Measurements from ENCODE around the gene PPP4R4. TPM values are rescaled to one million over a fixed set of nuclear protein-coding genes. Genes with fewer than 3 reads are reported as not detected.
"Not testable (repeated sequence)": the region's sequence is repeated elsewhere in the genome, so short reads cannot be mapped to it uniquely, and the experiment has no call there.

PPP4R4 gene
- total RNA-seq, 1 donor, result under 0.01 TPM

DNA sequence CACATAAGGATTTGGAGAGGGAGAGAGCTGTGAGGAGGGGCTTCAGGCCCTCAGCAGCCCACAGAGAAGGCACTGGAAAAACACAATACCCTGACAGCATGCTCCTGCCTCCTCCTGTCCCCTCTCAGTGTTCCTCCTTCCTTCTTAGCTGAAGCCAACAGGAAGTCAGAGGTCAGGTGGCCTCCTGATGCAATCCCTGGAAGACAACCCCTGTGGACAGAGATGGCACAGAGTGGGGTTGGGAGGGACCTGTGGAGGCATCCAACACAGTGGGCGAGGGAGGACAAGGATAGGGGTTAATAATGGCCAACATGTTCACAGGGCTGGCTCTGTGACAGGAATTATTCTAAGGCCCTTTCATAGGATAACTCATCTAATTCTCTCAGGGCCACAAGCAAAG is 29.4 kb upstream of the PPP4R4 start:
- Histone ChIP-seq H4K20me1 (ENCODE audit: insufficient read depth, low read length) (no peaks in the 10 kb centered on the region), H3K4me1 (ENCODE audit: insufficient read depth, low read length) (no peaks in the 10 kb centered on the region), H3K79me2 (ENCODE audit: insufficient read depth, low read length) (no peaks in the 10 kb centered on the region), H3K27ac (ENCODE audit: low read depth, low read length) (no peak overlapping the region), H3K4me3 (ENCODE audit: insufficient read depth, low read length) (no peak overlapping the region), H3K36me3 (ENCODE audit: insufficient read depth, low read length) (no peaks in the 10 kb centered on the region), H3K9me3 (ENCODE audit: low read depth, low read length) (no peaks in the 10 kb centered on the region), H3K4me2 (ENCODE audit: insufficient read depth, low read length) (no peak overlapping the region), H2AFZ (ENCODE audit: low read length) (no peak overlapping the region), H3K27me3 (ENCODE audit: insufficient read depth, low read length) (no peaks in the 10 kb centered on the region)
- TF ChIP-seq, protein P1, sequence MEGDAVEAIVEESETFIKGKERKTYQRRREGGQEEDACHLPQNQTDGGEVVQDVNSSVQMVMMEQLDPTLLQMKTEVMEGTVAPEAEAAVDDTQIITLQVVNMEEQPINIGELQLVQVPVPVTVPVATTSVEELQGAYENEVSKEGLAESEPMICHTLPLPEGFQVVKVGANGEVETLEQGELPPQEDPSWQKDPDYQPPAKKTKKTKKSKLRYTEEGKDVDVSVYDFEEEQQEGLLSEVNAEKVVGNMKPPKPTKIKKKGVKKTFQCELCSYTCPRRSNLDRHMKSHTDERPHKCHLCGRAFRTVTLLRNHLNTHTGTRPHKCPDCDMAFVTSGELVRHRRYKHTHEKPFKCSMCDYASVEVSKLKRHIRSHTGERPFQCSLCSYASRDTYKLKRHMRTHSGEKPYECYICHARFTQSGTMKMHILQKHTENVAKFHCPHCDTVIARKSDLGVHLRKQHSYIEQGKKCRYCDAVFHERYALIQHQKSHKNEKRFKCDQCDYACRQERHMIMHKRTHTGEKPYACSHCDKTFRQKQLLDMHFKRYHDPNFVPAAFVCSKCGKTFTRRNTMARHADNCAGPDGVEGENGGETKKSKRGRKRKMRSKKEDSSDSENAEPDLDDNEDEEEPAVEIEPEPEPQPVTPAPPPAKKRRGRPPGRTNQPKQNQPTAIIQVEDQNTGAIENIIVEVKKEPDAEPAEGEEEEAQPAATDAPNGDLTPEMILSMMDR (IDR thresholded peaks at IDR 0.05; ENCODE audit: extremely low read depth, low read depth, low read length), result no peak
- DNase-seq (ENCODE audit: insufficient read length, low spot score, missing footprints), result no peak

DNA sequence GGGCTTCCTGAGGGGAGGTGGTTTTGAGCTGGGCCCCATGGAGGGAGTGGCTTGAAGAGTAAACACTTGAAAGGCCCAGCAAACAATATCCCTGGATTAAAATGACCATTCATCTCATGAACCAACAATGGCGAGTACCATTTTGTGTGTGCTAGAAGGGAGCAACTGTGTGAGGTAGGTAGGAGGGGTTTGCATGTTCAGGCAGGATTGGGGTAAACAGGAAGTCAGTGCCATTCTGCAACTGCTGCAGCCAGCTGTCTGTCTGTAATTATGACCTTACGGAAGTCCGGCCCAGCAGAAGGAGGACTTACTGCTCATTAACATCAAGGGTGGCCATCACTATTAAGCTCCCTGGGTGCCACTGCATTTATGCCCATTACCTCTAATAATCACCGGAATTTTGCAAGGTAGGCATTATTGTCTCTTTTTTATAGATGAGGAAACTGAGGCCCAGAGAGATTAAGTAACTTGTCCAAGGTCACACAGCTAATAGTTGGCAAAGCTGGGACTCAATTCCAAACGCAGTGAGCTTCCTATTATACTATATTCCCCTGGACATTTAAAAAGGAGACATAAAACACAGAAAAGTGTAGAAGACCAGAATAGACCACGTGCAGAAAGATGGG is 28.1 kb upstream of the PPP4R4 start:
- H3K4me3 ChIP-seq (ENCODE audit: insufficient read depth, low read length), result no peak overlapping the region
- H3K27ac ChIP-seq (ENCODE audit: low read depth, low read length), result no peak overlapping the region
- no peaks in the 10 kb centered on the region for H3K79me2 ChIP-seq (ENCODE audit: insufficient read depth, low read length)
- TF ChIP-seq, protein P1 (IDR thresholded peaks at IDR 0.05; ENCODE audit: extremely low read depth, low read depth, low read length), result no peak
- H3K27me3 ChIP-seq (ENCODE audit: insufficient read depth, low read length), result no peaks in the 10 kb centered on the region
- H3K4me2 ChIP-seq (ENCODE audit: insufficient read depth, low read length), result no peak overlapping the region
- no peaks in the 10 kb centered on the region for H3K4me1 ChIP-seq (ENCODE audit: insufficient read depth, low read length)
- H2AFZ ChIP-seq (ENCODE audit: low read length), result no peak overlapping the region
- H3K36me3 ChIP-seq (ENCODE audit: insufficient read depth, low read length), result no peaks in the 10 kb centered on the region
- no peaks in the 10 kb centered on the region for H3K9me3 ChIP-seq (ENCODE audit: low read depth, low read length)
- no peak for DNase-seq (ENCODE audit: insufficient read length, low spot score, missing footprints)
- H4K20me1 ChIP-seq (ENCODE audit: insufficient read depth, low read length), result no peaks in the 10 kb centered on the region

DNA sequence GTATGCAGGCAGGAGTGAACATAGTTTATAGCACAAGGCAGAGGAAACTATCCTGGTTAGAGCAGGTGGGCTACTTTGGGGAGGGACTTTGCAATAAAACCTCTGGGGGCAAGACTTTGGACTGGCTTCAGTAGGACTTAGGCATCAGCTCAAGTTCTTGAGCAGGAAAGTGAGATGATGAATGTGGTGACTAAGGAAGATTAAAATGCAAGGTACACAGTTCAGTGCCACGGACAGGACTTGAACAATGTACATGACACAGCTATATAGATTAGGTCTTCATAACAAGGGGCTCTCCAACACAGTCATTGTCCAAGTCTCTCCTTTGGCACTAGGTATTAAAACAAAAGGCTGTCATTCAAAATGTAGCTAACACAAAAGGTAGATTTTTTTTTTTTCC is 21.4 kb upstream of the PPP4R4 start:
- no peaks in the 10 kb centered on the region for H3K79me2 ChIP-seq (ENCODE audit: insufficient read depth, low read length)
- no peaks in the 10 kb centered on the region for H3K4me1 ChIP-seq (ENCODE audit: insufficient read depth, low read length)
- H3K4me2 ChIP-seq (ENCODE audit: insufficient read depth, low read length), result no peak overlapping the region
- H3K27ac ChIP-seq (ENCODE audit: low read depth, low read length), result no peak overlapping the region
- no peaks in the 10 kb centered on the region for H3K9me3 ChIP-seq (ENCODE audit: low read depth, low read length)
- no peak overlapping the region for H2AFZ ChIP-seq (ENCODE audit: low read length)
- TF ChIP-seq, protein P1 (IDR thresholded peaks at IDR 0.05; ENCODE audit: extremely low read depth, low read depth, low read length), result no peak
- H4K20me1 ChIP-seq (ENCODE audit: insufficient read depth, low read length), result no peaks in the 10 kb centered on the region
- no peak for DNase-seq (ENCODE audit: insufficient read length, low spot score, missing footprints)
- H3K4me3 ChIP-seq (ENCODE audit: insufficient read depth, low read length), result no peak overlapping the region
- H3K27me3 ChIP-seq (ENCODE audit: insufficient read depth, low read length), result peaks cover 11% of the 10 kb centered on the region
- no peaks in the 10 kb centered on the region for H3K36me3 ChIP-seq (ENCODE audit: insufficient read depth, low read length)

GRCh38 chr14:94153750-94154342 is 20.3 kb upstream of the PPP4R4 start:
- H3K36me3 ChIP-seq (ENCODE audit: insufficient read depth, low read length), result no peaks in the 10 kb centered on the region
- peaks cover 19% of the 10 kb centered on the region for H3K27me3 ChIP-seq (ENCODE audit: insufficient read depth, low read length)
- H3K79me2 ChIP-seq (ENCODE audit: insufficient read depth, low read length), result no peaks in the 10 kb centered on the region
- H3K9me3 ChIP-seq (ENCODE audit: low read depth, low read length), result no peaks in the 10 kb centered on the region
- H3K4me3 ChIP-seq (ENCODE audit: insufficient read depth, low read length), result no peak overlapping the region
- no peaks in the 10 kb centered on the region for H3K4me1 ChIP-seq (ENCODE audit: insufficient read depth, low read length)
- no peak overlapping the region for H3K4me2 ChIP-seq (ENCODE audit: insufficient read depth, low read length)
- DNase-seq (ENCODE audit: insufficient read length, low spot score, missing footprints), result no peak
- TF ChIP-seq, protein P1 (IDR thresholded peaks at IDR 0.05; ENCODE audit: extremely low read depth, low read depth, low read length), result no peak
- H4K20me1 ChIP-seq (ENCODE audit: insufficient read depth, low read length), result no peaks in the 10 kb centered on the region
- H2AFZ ChIP-seq (ENCODE audit: low read length), result no peak overlapping the region
- H3K27ac ChIP-seq (ENCODE audit: low read depth, low read length), result no peak overlapping the region

DNA sequence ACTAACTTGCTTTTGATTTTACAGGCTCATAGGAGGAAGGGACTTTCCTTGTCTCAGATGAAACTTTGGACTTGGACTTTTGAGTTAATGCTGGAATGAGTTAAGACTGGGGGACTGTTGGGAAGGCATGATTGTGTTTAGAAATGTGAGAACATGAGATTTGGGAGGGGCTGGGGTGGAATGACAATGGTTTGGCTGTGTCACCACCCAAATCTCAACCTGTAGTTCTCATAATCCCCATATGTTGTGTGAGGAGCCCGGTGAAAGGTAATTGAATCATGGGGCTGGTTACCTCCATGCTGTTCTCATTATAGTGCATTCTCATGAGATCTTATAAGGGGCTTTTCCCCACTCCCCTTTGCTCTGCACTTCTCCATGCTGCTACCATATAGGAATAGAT is 18.0 kb upstream of the PPP4R4 start:
- not testable (repeated sequence) for H4K20me1 ChIP-seq (ENCODE audit: insufficient read depth, low read length); H3K4me3 ChIP-seq (ENCODE audit: insufficient read depth, low read length); H3K36me3 ChIP-seq (ENCODE audit: insufficient read depth, low read length); H3K4me2 ChIP-seq (ENCODE audit: insufficient read depth, low read length); H3K79me2 ChIP-seq (ENCODE audit: insufficient read depth, low read length); H3K27ac ChIP-seq (ENCODE audit: low read depth, low read length); H3K4me1 ChIP-seq (ENCODE audit: insufficient read depth, low read length); H2AFZ ChIP-seq (ENCODE audit: low read length); DNase-seq (ENCODE audit: insufficient read length, low spot score, missing footprints); H3K9me3 ChIP-seq (ENCODE audit: low read depth, low read length)
- H3K27me3 ChIP-seq (ENCODE audit: insufficient read depth, low read length), result peaks cover 19% of the 10 kb centered on the region

Data from osteoblast (primary cell).